KMS-11 (cell line): ENCODE measurements around the gene ARHGEF3.

Source experiments
- H2AFZ ChIP-seq: fragments of 200-600 bp; sonication (generic); 2 replicates; pipeline ENCODE4 v1.6.1; 2016; ENCODE audit warnings: antibody characterized with exemption, mixed run types, low read depth
- H3K27ac ChIP-seq: fragments of 200-600 bp; sonication (generic); 2 replicates; pipeline ENCODE4 v1.6.1; 2016; ENCODE audit warnings: mild to moderate bottlenecking, mixed run types
- H3K27me3 ChIP-seq: fragments of 200-600 bp; sonication (generic); 2 replicates; pipeline ENCODE4 v1.6.1; 2017; ENCODE audit warnings: mild to moderate bottlenecking, low read depth, mixed run types, moderate library complexity; ENCODE audit not compliant: insufficient read depth
- H3K36me3 ChIP-seq: fragments of 200-600 bp; sonication (generic); 2 replicates; pipeline ENCODE4 v1.6.1; 2017; ENCODE audit warnings: mild to moderate bottlenecking, mixed run types; ENCODE audit not compliant: insufficient read depth
- H3K4me1 ChIP-seq: fragments of 200-600 bp; sonication (generic); 2 replicates; pipeline ENCODE4 v1.6.1; 2016; ENCODE audit warnings: mild to moderate bottlenecking, low read depth, mixed run types; ENCODE audit not compliant: poor library complexity, severe bottlenecking
- H3K4me2 ChIP-seq: fragments of 200-600 bp; sonication (generic); 2 replicates; pipeline ENCODE4 v1.7.0; 2016; ENCODE audit warnings: mild to moderate bottlenecking, mixed run types
- H3K4me3 ChIP-seq: fragments of 200-600 bp; sonication (generic); IDR thresholded peaks from 2 replicates; pipeline ENCODE4 v1.6.1; 2017; ENCODE audit warnings: low read depth, low read length, mixed read lengths; ENCODE audit not compliant: insufficient read depth
- H3K79me2 ChIP-seq: fragments of 200-600 bp; sonication (generic); 2 replicates; pipeline ENCODE4 v1.6.1; 2016; ENCODE audit warnings: low read depth, mixed run types; ENCODE audit not compliant: insufficient read depth
- H3K9ac ChIP-seq: fragments of 200-600 bp; sonication (generic); 2 replicates; pipeline ENCODE4 v1.6.1; 2016; ENCODE audit warnings: mild to moderate bottlenecking, mixed run types
- H4K20me1 ChIP-seq: fragments of 200-600 bp; sonication (generic); 2 replicates; pipeline ENCODE4 v1.6.1; 2016; ENCODE audit warnings: mild to moderate bottlenecking, mixed run types; ENCODE audit not compliant: insufficient read depth
- CTCF ChIP-seq: fragments of 200-600 bp; sonication (generic); conservative IDR thresholded peaks from 2 replicates; pipeline ENCODE4 v1.6.1; 2017; ENCODE audit warnings: low read depth, mild to moderate bottlenecking, antibody characterized with exemption, low read length, moderate library complexity, mixed read lengths

Gene ARHGEF3

GRCh38 chr3:56835650-56836227 is 34.0 kb upstream of the ARHGEF3 start:
- Histone ChIP-seq H3K79me2 (no peaks in the 10 kb centered on the region), H4K20me1 (no peaks in the 10 kb centered on the region), H3K4me2 (no peak overlapping the region), H2AFZ (no peak overlapping the region), H3K4me3 (no peak overlapping the region), H3K36me3 (no peaks in the 10 kb centered on the region), H3K27me3 (no peaks in the 10 kb centered on the region), H3K4me1 (no peaks in the 10 kb centered on the region), H3K27ac (no peak overlapping the region), H3K9ac (no peak overlapping the region)
- no peak for TF ChIP-seq CTCF

DNA sequence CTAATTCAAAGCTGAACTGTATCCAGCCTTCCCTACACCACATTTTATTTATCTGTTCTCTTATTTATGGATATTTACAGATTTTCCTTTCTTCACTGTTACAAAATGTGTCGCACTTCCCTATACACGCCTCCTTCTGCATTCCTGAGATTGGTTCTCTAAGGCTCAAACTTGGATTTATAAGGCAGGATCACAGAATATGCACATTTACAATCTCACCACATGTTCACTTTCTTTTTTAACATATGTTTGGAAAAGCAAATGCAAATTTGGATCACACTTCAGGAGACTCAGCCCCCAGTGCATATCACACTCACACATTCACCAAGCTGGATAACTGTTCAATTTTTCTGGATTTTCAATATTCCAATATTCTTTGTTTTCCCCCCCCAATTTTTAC is 31.8 kb upstream of the ARHGEF3 start:
- Histone ChIP-seq H3K9ac (no peak overlapping the region), H3K36me3 (no peaks in the 10 kb centered on the region), H4K20me1 (no peaks in the 10 kb centered on the region), H2AFZ (no peak overlapping the region), H3K4me1 (no peaks in the 10 kb centered on the region), H3K4me3 (no peak overlapping the region), H3K27ac (no peak overlapping the region), H3K27me3 (no peaks in the 10 kb centered on the region), H3K4me2 (no peak overlapping the region), H3K79me2 (no peaks in the 10 kb centered on the region)
- TF ChIP-seq CTCF: no peak

- Histone ChIP-seq H3K27me3 (no peaks in the 10 kb centered on the region), H3K9ac (no peak overlapping the region), H3K4me2 (no peak overlapping the region), H3K27ac (no peak overlapping the region), H3K36me3 (no peaks in the 10 kb centered on the region), H2AFZ (no peak overlapping the region), H3K79me2 (no peaks in the 10 kb centered on the region), H3K4me1 (no peaks in the 10 kb centered on the region), H3K4me3 (no peak overlapping the region), H4K20me1 (no peaks in the 10 kb centered on the region)
- no peak for TF ChIP-seq CTCF
Observed at GRCh38 chr3:56833022-56833421, 31.3 kb upstream of the ARHGEF3 start.

DNA sequence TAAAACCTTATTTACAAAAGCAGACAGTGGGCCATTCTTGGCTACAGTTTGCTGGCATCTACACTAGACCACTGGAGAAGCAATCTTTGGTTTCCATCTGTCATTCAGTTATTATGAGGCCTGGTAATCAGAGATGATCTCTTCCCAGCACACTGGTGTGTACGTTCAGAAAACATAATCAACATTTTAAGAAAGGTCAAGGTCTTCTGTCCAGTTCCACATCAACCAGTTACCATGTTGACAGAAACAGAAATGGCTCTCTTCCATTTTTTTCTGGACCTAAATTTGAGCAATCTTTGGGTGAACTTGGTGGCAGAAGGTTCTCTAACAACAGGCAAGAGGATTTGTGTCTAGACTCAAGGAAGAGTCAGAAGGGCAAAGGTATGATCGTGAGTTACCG is 29.8 kb upstream of the ARHGEF3 start:
- Histone ChIP-seq H3K36me3 (no peaks in the 10 kb centered on the region), H3K27me3 (no peaks in the 10 kb centered on the region), H3K4me2 (no peak overlapping the region), H2AFZ (no peak overlapping the region), H3K4me3 (no peak overlapping the region), H3K79me2 (no peaks in the 10 kb centered on the region), H3K4me1 (peaks cover 4% of the 10 kb centered on the region), H3K9ac (no peak overlapping the region), H4K20me1 (no peaks in the 10 kb centered on the region), H3K27ac (no peak overlapping the region)
- TF ChIP-seq CTCF: no peak

- H3K36me3 ChIP-seq: no peaks in the 10 kb centered on the region
- H3K4me3 ChIP-seq: no peak overlapping the region
- no peak for TF ChIP-seq CTCF
- H3K9ac ChIP-seq: no peak overlapping the region
- no peak overlapping the region for H3K27ac ChIP-seq
- H3K27me3 ChIP-seq: no peaks in the 10 kb centered on the region
- H4K20me1 ChIP-seq: no peaks in the 10 kb centered on the region
- H3K79me2 ChIP-seq: no peaks in the 10 kb centered on the region
- no peak overlapping the region for H2AFZ ChIP-seq
- peaks cover 11% of the 10 kb centered on the region for H3K4me1 ChIP-seq
- H3K4me2 ChIP-seq: no peak overlapping the region
Observed at GRCh38 chr3:56830884-56831283, 29.1 kb upstream of the ARHGEF3 start.
